Naive B cell (primary cell): ENCODE measurements around the gene BEGAIN. TPM values are rescaled to one million over a fixed set of nuclear protein-coding genes. Genes with fewer than 3 reads are reported as not detected.

Source experiments
- ATAC-seq, 2 donors: fragments of 150-1000 bp; cut with Tn5 transposase; 2 replicates each; pipeline ENCODE4 v1.10.0; 2021; ENCODE audit warnings: low read depth in 2 of 2, mild to moderate bottlenecking in 2 of 2, moderate library complexity in 2 of 2
- DNase-seq: peaks from one replicate; pipeline ENCODE4 v3.0.0; 2022
- H3K27ac Mint-ChIP-seq, 6 donors: one replicate each; pipeline ENCODE4 v1.8.0; 2020 to 2022; ENCODE audit warnings: mild to moderate bottlenecking in 6 of 6, mixed read lengths in 6 of 6, moderate library complexity in 5 of 6, inconsistent platforms in 2 of 6
- H3K27me3 Mint-ChIP-seq, 3 donors: one replicate each; pipeline ENCODE4 v1.8.0; 2021 to 2022; ENCODE audit warnings: mixed read lengths in 3 of 3, mild to moderate bottlenecking in 1 of 3
- H3K36me3 Mint-ChIP-seq, 2 donors: one replicate each; pipeline ENCODE4 v1.8.0; 2020 to 2022; ENCODE audit warnings: mixed read lengths in 2 of 2, inconsistent platforms in 1 of 2, mild to moderate bottlenecking in 1 of 2
- H3K4me1 Mint-ChIP-seq, 3 donors: one replicate each; pipeline ENCODE4 v1.8.0; 2020 to 2022; ENCODE audit warnings: mixed read lengths in 3 of 3, inconsistent platforms in 1 of 3, mild to moderate bottlenecking in 1 of 3, moderate library complexity in 1 of 3
- H3K4me3 Mint-ChIP-seq, 8 donors: one replicate each; pipeline ENCODE4 v1.8.0; 2020 to 2022; ENCODE audit warnings: mild to moderate bottlenecking in 8 of 8, mixed read lengths in 8 of 8, moderate library complexity in 8 of 8, inconsistent platforms in 2 of 8
- H3K9me3 Mint-ChIP-seq, 7 donors: one replicate each; pipeline ENCODE4 v1.8.0; 2020 to 2022; ENCODE audit warnings: mixed read lengths in 7 of 7, mild to moderate bottlenecking in 5 of 7, inconsistent platforms in 2 of 7, moderate library complexity in 1 of 7
- polyA plus RNA-seq, 6 donors: library from polyadenylated mRNA; unstranded; fragments of 300-500 nt; fragmentation: Illumina TruSeq; gene quantifications; one replicate each; pipeline ENCODE4 v1.2.3, GENCODE V29; 2021; ENCODE audit warnings: low read depth in 6 of 6

The BEGAIN gene
- polyA plus RNA-seq, 6 donors from 2014 or later = 0.55 to 1.2 (median 0.92) TPM; not detected in 3

DNA sequence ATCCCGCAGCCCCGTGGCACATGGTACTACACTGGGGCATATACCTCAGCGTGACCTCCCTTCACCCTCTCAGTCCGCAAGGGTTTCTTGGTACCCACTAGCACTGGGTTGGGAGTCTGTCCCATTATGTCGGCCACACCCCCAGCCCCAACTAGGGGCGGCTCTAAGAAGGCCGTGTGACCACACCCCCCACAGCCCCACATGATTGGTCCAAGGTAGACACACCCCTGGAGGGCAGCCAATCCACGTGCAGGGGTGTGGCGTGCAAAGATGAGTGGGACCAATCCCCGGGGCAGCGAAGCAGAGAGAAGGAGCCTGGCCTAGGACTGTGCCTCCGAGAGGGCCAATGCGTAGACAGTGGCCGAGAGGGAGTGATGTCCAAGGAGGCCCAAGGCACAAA, 34.6 kb upstream of the BEGAIN start:
- DNase-seq (no peak), ATAC-seq (no peak)
- no peak overlapping the region for H3K27ac Mint-ChIP-seq
- peaks cover 6 to 14% (median 8%) of the 10 kb centered on the region in 3 donors for H3K4me1 Mint-ChIP-seq
- peaks cover 2 to 21% (median 8%) of the 10 kb centered on the region in 7 donors for H3K9me3 Mint-ChIP-seq
- no peak overlapping the region for H3K4me3 Mint-ChIP-seq
- peaks cover 37 to 72% (median 62%) of the 10 kb centered on the region in 3 donors for H3K27me3 Mint-ChIP-seq
- H3K36me3 Mint-ChIP-seq = peaks cover 0 to 12% of the 10 kb centered on the region in 2 donors

DNA sequence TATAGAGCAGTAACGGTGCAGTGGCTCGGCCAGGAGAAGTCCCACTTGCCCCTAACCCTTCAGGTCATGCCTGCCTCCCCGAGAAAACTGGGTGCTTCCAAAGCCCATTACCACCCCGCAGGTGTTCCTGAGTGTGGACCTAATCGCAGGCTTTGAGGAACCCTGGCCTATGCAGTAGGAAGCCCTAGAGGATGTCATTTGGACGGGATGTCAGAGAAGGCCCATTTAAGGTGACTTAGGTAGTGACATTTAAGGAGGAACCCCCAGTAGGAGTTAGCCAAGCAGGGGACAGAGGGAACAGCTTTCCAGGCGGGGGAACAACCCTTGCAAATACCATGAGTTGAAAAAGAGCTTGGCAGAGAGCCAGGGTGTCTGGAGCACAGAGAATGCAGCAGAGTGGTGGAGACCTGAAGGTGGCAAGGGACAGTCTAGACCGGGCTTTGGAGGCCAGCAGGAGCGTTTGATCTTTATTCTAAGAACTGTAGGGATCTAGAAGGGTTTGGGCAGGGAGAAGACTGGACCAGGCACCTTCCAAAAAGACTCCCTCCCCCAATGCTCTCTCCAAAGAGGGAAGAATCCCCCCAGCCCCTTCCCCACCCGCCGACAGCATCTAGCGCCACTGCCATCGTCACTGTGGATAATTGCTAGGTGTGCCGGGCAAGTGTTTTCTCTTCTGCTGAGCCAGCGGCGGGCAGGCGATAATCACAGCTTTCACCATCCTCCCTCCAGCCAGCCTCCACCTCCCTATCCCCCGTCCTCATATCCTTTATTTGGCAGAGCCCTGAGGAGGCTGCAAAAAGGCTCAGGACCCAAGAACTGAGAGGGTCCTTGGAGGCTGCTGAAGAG, 33.3 kb upstream of the BEGAIN start:
- Mint-ChIP-seq H3K27ac (no peak overlapping the region), H3K4me3 (no peak overlapping the region), H3K27me3 (peaks cover 30 to 72% (median 50%) of the 10 kb centered on the region in 3 donors), H3K9me3 (peaks cover 0 to 10% (median 4%) of the 10 kb centered on the region in 7 donors), H3K4me1 (peaks cover 6 to 14% (median 8%) of the 10 kb centered on the region in 3 donors), H3K36me3 (peaks cover 0 to 10% of the 10 kb centered on the region in 2 donors)
- DNase-seq (no peak), ATAC-seq (no peak)

DNA sequence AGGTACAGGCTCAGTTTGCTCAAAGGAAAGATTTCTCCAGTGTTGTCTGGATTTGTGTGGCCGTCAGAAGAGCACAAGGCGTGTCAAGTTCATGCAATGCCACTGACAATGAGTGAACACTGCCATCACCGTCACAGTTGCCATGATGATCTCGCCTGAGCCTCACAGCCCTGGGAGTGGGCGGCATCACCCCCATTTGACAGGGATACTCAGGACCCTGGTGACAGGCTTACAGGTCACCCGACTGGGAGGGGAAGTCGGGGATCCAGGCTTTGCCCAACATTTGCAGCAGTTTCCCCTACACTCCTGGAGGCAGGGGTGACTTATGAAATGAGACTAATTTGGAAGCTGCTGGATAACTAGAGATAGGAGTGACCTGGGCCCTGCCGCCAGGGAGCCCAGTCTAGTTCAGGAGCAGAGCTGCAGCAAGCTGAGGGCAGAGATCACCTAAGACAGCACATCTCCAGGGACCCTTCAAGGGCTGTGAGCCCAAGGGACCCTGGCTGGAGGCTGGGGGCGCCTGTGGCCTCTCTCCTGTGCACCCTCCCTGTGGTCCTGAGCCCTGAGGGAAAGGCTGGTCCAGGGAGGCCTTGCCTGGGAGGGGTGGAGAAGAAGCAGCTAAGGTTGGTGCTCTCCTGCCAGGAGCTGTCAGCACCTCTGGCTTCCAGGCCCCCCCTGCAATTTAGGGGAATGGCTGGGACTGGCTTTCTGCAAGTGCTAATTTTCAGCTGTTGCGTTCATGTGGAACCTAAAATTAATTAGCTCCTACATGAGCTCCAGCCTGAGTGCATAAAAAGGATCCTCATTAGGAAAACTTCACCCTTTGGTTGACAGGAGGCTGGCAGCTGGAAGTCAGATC, 32.4 kb upstream of the BEGAIN start:
- Mint-ChIP-seq H3K36me3 (peaks cover 0 to 4% of the 10 kb centered on the region in 2 donors), H3K4me1 (peaks cover 6 to 14% (median 8%) of the 10 kb centered on the region in 3 donors), H3K27me3 (peaks cover 26 to 64% (median 44%) of the 10 kb centered on the region in 3 donors), H3K9me3 (peaks cover 0 to 5% (median 1%) of the 10 kb centered on the region in 7 donors), H3K4me3 (no peak overlapping the region), H3K27ac (no peak overlapping the region)
- ATAC-seq (no peak), DNase-seq (no peak)

DNA sequence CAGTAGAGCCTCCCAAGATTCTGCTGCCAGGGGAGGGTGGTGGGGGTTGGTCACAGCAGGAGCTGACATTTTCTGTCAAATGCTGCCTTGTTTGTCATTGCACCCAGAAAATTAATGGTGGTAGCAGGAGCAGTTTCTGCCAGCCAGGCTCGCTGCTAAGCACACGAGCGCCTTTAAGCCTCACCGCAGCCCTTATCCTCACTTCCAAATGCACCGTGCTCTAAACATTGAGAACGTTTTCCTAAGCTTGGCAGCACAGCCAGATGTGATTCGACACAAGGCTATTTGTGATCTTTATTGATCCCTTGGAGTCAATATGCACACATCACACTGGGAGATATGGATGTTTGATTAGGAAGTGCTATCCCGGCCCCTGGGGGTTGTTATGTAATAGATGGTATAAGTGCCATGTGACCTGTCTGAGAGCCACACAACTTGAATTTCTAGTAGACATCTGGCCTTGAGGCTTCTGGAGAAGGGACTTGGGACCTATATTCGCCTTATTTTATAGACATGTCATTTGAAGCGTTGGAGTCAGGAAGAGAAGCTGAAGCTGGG, 31.6 kb upstream of the BEGAIN start:
- no peak for DNase-seq
- Mint-ChIP-seq H3K36me3 (no peaks in the 10 kb centered on the region), H3K9me3 (peaks cover 0 to 2% (median 0%) of the 10 kb centered on the region in 7 donors), H3K27ac (no peak overlapping the region), H3K27me3 (peaks cover 22 to 56% (median 37%) of the 10 kb centered on the region in 3 donors), H3K4me3 (no peak overlapping the region), H3K4me1 (peaks cover 6 to 14% (median 8%) of the 10 kb centered on the region in 3 donors)
- no peak for ATAC-seq

DNA sequence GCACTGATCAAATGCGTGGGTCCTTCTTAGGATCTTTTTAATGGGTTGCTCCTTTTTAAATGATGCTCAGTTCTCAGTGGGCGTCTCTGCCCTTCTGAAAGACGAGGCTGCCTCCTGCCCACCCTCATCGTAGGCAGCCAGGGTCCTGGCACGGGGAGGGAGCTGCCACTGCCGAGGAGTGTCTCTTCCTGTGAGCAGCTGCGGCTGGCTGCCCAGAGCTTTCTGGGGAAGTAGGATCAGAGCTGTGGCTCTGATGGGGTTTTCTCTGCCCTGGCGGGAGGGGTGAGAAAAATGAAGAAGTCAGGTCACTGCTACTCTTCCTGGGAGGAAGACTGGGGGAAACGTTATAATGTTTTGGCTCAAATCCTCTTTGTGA, 31.1 kb upstream of the BEGAIN start:
- Mint-ChIP-seq H3K36me3 (no peaks in the 10 kb centered on the region), H3K4me3 (peak overlapping the region in 2 of 8 donors; percentile 3 to 60), H3K27me3 (peaks cover 19 to 53% (median 37%) of the 10 kb centered on the region in 3 donors), H3K4me1 (peaks cover 6 to 14% (median 8%) of the 10 kb centered on the region in 3 donors), H3K9me3 (peaks cover 0 to 2% (median 0%) of the 10 kb centered on the region in 7 donors), H3K27ac (no peak overlapping the region)
- no peak for DNase-seq
- no peak for ATAC-seq

DNA sequence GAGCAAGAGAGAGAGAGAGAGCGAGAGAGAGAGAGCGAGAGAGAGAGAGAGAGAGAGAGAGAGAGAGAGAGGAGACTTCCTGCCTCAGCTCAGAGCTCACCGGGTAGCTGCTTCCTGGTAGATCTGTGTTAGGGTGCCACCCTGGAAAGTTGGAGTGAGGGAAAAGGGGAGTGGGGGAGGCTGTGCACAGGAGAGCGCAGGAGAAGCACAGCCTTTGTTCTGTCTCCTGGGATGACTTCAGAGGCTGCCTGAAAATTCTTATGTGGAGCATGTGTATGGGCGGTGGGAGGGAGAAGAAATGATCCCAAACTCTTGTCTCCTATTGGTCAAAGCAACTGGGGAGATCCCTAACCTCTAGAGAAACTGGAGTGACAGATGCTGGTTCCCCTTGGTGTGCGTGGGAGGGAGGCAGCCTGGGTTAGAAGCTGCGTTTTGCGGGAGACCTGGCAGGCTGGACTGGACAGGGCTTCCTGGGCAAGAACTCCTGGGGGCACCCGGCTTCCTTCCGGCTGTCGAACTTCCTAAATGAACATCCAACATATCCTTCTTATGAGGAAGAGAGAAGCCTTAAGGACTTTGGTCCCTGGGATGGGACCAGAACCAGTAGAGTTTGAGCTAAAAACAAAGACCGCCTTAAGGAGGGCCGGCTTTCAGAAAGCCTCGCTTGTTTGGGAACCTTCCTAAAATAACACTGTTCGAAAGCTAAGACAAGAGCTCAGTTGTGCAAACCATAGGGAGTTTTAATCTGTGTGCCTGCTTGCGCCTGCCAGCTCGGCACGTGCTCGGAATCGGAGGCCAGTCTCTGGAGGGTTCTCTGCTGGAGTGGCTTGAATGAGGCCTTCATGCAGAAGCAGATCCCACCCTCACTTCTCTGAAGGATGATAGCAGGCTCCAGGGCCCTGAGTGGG, 30.4 kb upstream of the BEGAIN start:
- peaks cover 0 to 2% (median 0%) of the 10 kb centered on the region in 7 donors for H3K9me3 Mint-ChIP-seq
- H3K27ac Mint-ChIP-seq = no peak overlapping the region
- ATAC-seq (no peak), DNase-seq (no peak)
- H3K4me1 Mint-ChIP-seq = peaks cover 6 to 14% (median 8%) of the 10 kb centered on the region in 3 donors
- no peaks in the 10 kb centered on the region for H3K36me3 Mint-ChIP-seq
- H3K27me3 Mint-ChIP-seq = peaks cover 19 to 53% (median 37%) of the 10 kb centered on the region in 3 donors
- no peak overlapping the region for H3K4me3 Mint-ChIP-seq

DNA sequence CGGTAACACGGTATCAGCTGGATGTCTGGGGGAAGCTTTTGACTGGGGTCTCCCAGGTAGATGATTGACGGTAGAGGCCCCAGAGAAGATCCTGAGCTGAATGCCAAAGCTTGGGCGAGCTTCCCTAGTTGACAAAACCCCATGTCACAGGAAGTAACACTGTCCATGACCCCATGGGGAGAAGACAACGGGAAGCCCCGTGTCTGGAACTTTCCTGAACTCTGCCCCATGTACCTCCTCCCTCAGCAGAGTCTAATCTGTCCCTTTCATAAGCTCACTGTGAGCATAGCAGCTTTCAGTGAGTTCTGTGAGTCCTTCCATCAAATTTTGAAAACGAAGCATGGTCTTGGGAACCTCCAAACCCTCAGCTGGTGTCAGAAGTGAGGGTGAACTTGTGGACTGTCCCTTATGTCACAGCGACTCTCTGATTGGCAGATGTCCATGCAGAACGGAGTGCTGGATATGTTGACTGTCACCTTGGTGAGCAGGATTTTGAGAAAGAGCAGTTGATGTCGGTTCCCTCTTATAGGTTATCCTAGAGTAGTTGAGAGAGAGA, 29.7 kb upstream of the BEGAIN start:
- no peak for ATAC-seq
- DNase-seq = no peak
- Mint-ChIP-seq H3K4me1 (peaks cover 6 to 14% (median 8%) of the 10 kb centered on the region in 3 donors), H3K9me3 (peaks cover 0 to 2% (median 0%) of the 10 kb centered on the region in 7 donors), H3K4me3 (no peak overlapping the region), H3K27ac (peak overlapping the region in 1 of 6 donors; percentile 74), H3K36me3 (no peaks in the 10 kb centered on the region), H3K27me3 (peaks cover 19 to 52% (median 37%) of the 10 kb centered on the region in 3 donors)

DNA sequence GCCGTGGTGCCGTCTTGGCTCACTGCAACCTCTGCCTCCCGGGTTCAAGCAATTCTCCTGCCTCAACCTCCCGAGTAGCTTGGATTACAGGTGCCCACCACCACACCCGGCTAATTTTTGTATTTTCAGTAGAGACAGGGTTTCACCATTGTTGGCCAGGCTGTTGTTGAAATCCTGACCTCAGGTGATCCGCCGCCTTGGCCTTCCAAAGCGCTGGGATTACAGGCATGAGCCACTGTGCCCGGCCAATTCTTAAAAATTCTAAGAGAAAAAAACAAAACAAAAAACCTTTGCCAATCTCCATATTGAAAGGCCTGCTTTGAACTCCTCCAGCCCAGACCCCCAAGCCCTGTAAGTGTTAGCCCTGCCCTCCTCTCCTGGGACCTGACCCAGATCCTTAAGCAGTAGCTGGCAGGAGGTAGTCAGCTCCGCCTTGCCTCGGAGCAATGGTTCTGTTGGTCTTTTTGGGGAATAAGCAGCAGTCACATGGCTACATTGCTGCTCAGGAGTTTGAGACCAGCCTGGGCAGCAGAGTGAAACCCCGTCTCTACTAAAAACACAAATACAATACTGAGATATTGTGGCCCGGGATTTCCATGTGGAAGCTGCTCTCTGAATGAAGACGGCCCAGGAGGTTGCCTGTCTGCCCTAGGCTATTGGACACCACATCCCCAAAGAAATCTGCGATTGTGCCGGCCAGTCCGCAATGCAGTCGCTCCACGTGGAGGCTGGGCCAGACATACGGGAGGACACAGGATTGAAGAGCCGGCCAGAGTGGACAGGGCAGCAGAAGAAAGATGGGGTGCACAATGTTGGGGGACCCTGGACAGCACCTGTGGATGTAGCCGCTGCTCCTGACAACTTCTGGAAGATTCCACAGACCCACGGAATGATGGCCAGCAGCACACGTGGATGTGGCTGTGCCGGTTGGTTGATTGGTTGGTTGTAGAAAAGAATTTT, 28.8 kb upstream of the BEGAIN start:
- DNase-seq (no peak), ATAC-seq (no peak)
- Mint-ChIP-seq H3K27me3 (peaks cover 15 to 42% (median 28%) of the 10 kb centered on the region in 3 donors), H3K4me1 (peaks cover 6 to 14% (median 8%) of the 10 kb centered on the region in 3 donors), H3K36me3 (no peaks in the 10 kb centered on the region), H3K9me3 (peaks cover 0 to 2% (median 0%) of the 10 kb centered on the region in 7 donors), H3K27ac (peak overlapping the region in 1 of 6 donors; percentile 74), H3K4me3 (no peak overlapping the region)

DNA sequence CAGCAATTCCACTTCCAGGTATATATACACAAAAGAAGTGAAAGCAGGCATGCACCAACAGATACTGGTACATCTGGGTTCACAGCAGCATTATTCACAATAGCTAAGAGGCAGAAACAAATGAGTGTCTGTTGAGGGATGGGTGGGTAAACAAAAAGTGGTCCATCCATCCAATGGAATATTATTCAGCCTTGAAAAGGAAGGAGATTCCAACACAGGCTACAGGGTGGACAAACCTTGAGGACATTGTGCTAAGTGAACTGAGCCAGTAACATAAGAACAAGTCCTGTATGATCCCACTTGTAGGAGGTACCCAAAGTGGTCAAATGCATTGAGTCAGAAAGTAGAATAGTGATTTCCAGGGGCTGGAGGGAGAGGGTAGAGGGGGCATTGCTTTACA, 27.6 kb upstream of the BEGAIN start:
- peaks cover 0 to 4% (median 0%) of the 10 kb centered on the region in 7 donors for H3K9me3 Mint-ChIP-seq
- H3K4me1 Mint-ChIP-seq = peaks cover 6 to 14% (median 8%) of the 10 kb centered on the region in 3 donors
- H3K27ac Mint-ChIP-seq = peak overlapping the region in 1 of 6 donors; percentile 47
- ATAC-seq (no peak), DNase-seq (no peak)
- H3K36me3 Mint-ChIP-seq = no peaks in the 10 kb centered on the region
- H3K27me3 Mint-ChIP-seq = peaks cover 12 to 33% (median 18%) of the 10 kb centered on the region in 3 donors
- no peak overlapping the region for H3K4me3 Mint-ChIP-seq

DNA sequence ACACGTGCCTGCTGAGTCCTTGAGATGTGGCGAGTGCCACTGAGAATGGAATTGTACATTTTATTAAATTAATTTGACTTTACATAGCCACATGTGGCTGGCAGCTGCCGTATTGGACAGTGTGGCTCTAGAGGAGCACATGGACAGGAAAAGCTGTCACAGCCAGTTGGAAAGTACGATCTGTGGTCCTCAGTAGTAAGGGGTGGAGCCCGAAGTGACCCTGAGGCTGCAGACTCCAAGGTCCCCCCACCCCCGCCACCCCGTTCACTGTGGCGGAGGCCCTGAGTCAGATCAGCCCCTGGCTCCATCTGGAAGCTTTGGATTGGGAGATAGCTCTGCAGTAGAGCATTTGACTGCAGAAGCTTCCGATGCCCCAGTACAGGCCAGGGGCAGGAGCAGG, 25.8 kb upstream of the BEGAIN start:
- Mint-ChIP-seq H3K36me3 (no peaks in the 10 kb centered on the region), H3K27me3 (peaks cover 8 to 26% (median 18%) of the 10 kb centered on the region in 3 donors), H3K4me3 (peak overlapping the region in 1 of 8 donors; percentile 35), H3K27ac (no peak overlapping the region), H3K9me3 (peaks cover 0 to 4% (median 0%) of the 10 kb centered on the region in 7 donors), H3K4me1 (peaks cover 5 to 6% (median 5%) of the 10 kb centered on the region in 3 donors)
- ATAC-seq (no peak), DNase-seq (no peak)

DNA sequence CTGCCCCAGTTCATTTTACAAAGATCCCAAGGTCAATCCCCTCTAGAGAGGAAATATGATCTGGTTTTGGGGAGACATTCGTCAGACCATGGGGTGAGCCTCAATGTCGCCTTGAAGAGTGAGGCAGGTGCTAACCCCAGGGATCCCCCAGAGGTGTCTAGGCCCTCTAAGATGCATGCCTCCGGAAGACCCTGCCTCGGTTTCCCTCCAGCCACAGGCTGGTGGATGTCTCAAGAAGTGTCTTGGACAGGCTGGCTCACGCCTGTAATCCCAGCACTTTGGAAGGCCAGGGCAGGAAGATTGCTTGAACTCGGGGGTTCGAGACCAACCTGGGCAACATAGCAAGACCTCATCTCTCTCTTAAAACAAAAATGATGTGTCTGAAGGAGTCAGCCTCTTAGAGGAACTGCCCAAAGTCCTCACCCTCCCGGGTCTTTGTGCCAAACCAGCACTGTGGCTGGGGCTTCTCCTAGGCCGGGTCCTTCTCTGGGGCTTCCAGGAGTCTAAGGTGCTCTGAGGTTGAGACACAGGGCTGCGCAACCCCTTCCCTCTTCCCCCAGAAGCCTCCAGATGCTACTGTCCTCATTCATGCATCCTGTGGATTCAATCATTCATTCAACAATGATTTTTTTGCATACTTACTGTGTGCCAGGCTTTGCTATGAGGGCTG, 24.7 kb upstream of the BEGAIN start:
- ATAC-seq = no peak
- Mint-ChIP-seq H3K4me3 (no peak overlapping the region), H3K27ac (no peak overlapping the region), H3K36me3 (no peaks in the 10 kb centered on the region), H3K4me1 (peaks cover 0 to 1% (median under 1%) of the 10 kb centered on the region in 3 donors), H3K27me3 (peaks cover 7 to 20% (median 11%) of the 10 kb centered on the region in 3 donors), H3K9me3 (peaks cover 0 to 7% (median 0%) of the 10 kb centered on the region in 7 donors)
- no peak for DNase-seq
